H1 (cell line): ENCODE data around the gene HES3. TPM values are rescaled to one million over a fixed set of nuclear protein-coding genes. Genes with fewer than 3 reads are reported as not detected.

Experiments
- CTCF ChIA-PET: fragments of 300-600 bp; sonication (Branson Sonifier 250); formaldehyde crosslinking; loops from one replicate; lab custom pipeline; 2021; ENCODE audit not compliant: partially characterized antibody; lab: Charles Lee
- POLR2A ChIA-PET: fragments of 300-600 bp; sonication (Branson Sonifier 250); formaldehyde crosslinking; loops from one replicate; lab custom pipeline; 2021; ENCODE audit warnings: inconsistent platforms; ENCODE audit not compliant: partially characterized antibody; lab: Charles Lee
- DNase-seq, 2 experiments: peaks; one replicate each; pipeline versions ENCODE4 v3.0.0 to v3.0.0-alpha.2; 2010 to 2022; ENCODE audit warnings: low spot score in 2 of 2, low read depth in 1 of 2, mixed read lengths in 1 of 2
- FAIRE-seq: peaks from 2 replicates; lab custom pipeline; 2011; peaks lifted over from hg19 to GRCh38; lab: Jason Lieb, UNC
- H2AFZ ChIP-seq: 2 replicates; pipeline ENCODE4 v1.8.1; 2012; ENCODE audit warnings: low read length, inconsistent platforms
- H2AK5ac ChIP-seq: 2 replicates; pipeline ENCODE4 v1.6.1; 2013; ENCODE audit warnings: low read depth, low read length
- H2BK120ac ChIP-seq: replicated peaks from 2 replicates; pipeline ENCODE3; 2013; ENCODE audit warnings: low read depth, low read length, inconsistent platforms
- H2BK12ac ChIP-seq: 2 replicates; pipeline ENCODE4 v1.6.1; 2013; ENCODE audit warnings: low read depth, low read length
- H2BK15ac ChIP-seq: 2 replicates; pipeline ENCODE4 v1.6.1; 2013; ENCODE audit warnings: low read length
- H2BK20ac ChIP-seq: 2 replicates; pipeline ENCODE4 v1.6.1; 2013; ENCODE audit warnings: low read length
- H2BK5ac ChIP-seq: 2 replicates; pipeline ENCODE4 v1.6.1; 2013; ENCODE audit warnings: low read depth, low read length
- H3K14ac ChIP-seq: 2 replicates; pipeline ENCODE4 v1.6.1; 2013; ENCODE audit warnings: inconsistent platforms; ENCODE audit not compliant: insufficient read length
- H3K18ac ChIP-seq: 2 replicates; pipeline ENCODE4 v1.6.1; 2013; ENCODE audit warnings: low read length; ENCODE audit errors: extremely low read depth
- H3K23ac ChIP-seq: 2 replicates; pipeline ENCODE4 v1.6.1; 2013; ENCODE audit warnings: inconsistent platforms; ENCODE audit not compliant: insufficient read length
- H3K23me2 ChIP-seq: 2 replicates; pipeline ENCODE4 v1.6.1; 2013; ENCODE audit warnings: low read depth, low read length
- H3K27ac ChIP-seq: 2 replicates; pipeline ENCODE4 v1.6.1; 2011; ENCODE audit warnings: low read depth, low read length, inconsistent platforms
- H3K27me3 ChIP-seq, 4 experiments: replicated peaks in 1 of 4; 1 replicate in 1 of 4; 2 replicates in 3 of 4; pipeline versions ENCODE4 v1.6.1 to v1.8.1; 2011 to 2013; ENCODE audit warnings: low read length in 3 of 4, mild to moderate bottlenecking in 3 of 4, inconsistent platforms in 2 of 4, mixed read lengths in 2 of 4, moderate library complexity in 1 of 4; ENCODE audit not compliant: control insufficient read depth in 3 of 4, insufficient read depth in 3 of 4; ENCODE audit errors: extremely low read depth in 1 of 4
- H3K36me3 ChIP-seq, 4 experiments: 2 replicates each; pipeline versions ENCODE4 v1.6.1 to v1.8.1; 2011 to 2013; ENCODE audit warnings: mild to moderate bottlenecking in 4 of 4, low read length in 3 of 4, moderate library complexity in 2 of 4, control low read depth in 1 of 4, inconsistent platforms in 1 of 4; ENCODE audit not compliant: insufficient read depth in 4 of 4, control insufficient read depth in 2 of 4
- H3K4ac ChIP-seq: replicated peaks from 2 replicates; pipeline ENCODE3; 2013; ENCODE audit warnings: low read length, low read depth, mixed read lengths, inconsistent platforms; ENCODE audit not compliant: insufficient read length
- H3K4me1 ChIP-seq, 4 experiments: replicated peaks in 1 of 4; 1 replicate in 1 of 4; 2 replicates in 3 of 4; pipeline versions ENCODE4 v1.6.1 to v1.8.1; 2011 to 2013; ENCODE audit warnings: low read length in 3 of 4, inconsistent platforms in 2 of 4, mixed read lengths in 1 of 4; ENCODE audit not compliant: insufficient read depth in 4 of 4, control insufficient read depth in 3 of 4
- H3K4me2 ChIP-seq, 2 experiments: 2 replicates each; pipeline versions ENCODE4 v1.6.1 to v1.8.1; 2011 to 2013; ENCODE audit warnings: low read depth in 2 of 2, low read length in 2 of 2, control low read depth in 1 of 2, inconsistent platforms in 1 of 2, mild to moderate bottlenecking in 1 of 2; ENCODE audit not compliant: insufficient read depth in 1 of 2
- H3K4me3 ChIP-seq, 4 experiments: fragments of 200-600, 300-600 bp in 1 of 4; sonication (generic), shearing (Covaris generic), sonication (Bioruptor Twin) in 1 of 4; 2 replicates each; pipeline versions ENCODE4 v1.5.1 to v1.8.1; 2011 to 2016; ENCODE audit warnings: low read length in 4 of 4, low read depth in 3 of 4, control low read depth in 2 of 4, inconsistent platforms in 2 of 4, mild to moderate bottlenecking in 2 of 4, mixed read lengths in 1 of 4, moderate library complexity in 1 of 4; ENCODE audit not compliant: insufficient read depth in 2 of 4; ENCODE audit errors: extremely low read depth in 1 of 4
- H3K56ac ChIP-seq: replicated peaks from 2 replicates; pipeline ENCODE3; 2013; ENCODE audit warnings: low read depth, mild to moderate bottlenecking, mixed read lengths, low read length, inconsistent platforms; ENCODE audit not compliant: insufficient read length
- H3K79me1 ChIP-seq: 2 replicates; pipeline ENCODE4 v1.6.1; 2013; ENCODE audit warnings: low read depth, low read length, control low read depth
- H3K79me2 ChIP-seq, 2 experiments: 2 replicates each; pipeline versions ENCODE4 v1.6.1 to v1.8.1; 2012 to 2013; ENCODE audit warnings: low read length in 2 of 2, mild to moderate bottlenecking in 2 of 2, inconsistent platforms in 1 of 2; ENCODE audit not compliant: insufficient read depth in 2 of 2, control insufficient read depth in 1 of 2
- H3K9ac ChIP-seq, 4 experiments: replicated peaks in 1 of 4; 1 replicate in 1 of 4; 2 replicates in 3 of 4; pipeline versions ENCODE4 v1.6.1 to v1.8.1; 2011 to 2013; ENCODE audit warnings: low read depth in 3 of 4, low read length in 3 of 4, control low read depth in 2 of 4, mild to moderate bottlenecking in 2 of 4, moderate library complexity in 2 of 4, inconsistent platforms in 1 of 4; ENCODE audit errors: extremely low read depth in 1 of 4
- H3K9me3 ChIP-seq, 2 experiments: 2 replicates each; pipeline versions ENCODE4 v1.6.1 to v1.8.1; 2012 to 2013; ENCODE audit warnings: mild to moderate bottlenecking in 2 of 2, moderate library complexity in 2 of 2, control low read depth in 1 of 2, inconsistent platforms in 1 of 2, low read depth in 1 of 2, low read length in 1 of 2, mixed read lengths in 1 of 2; ENCODE audit not compliant: insufficient read depth in 2 of 2
- H4K20me1 ChIP-seq, 2 experiments: replicated peaks in 1 of 2; 2 replicates each; pipeline versions ENCODE3 to v1.8.1; 2011 to 2013; ENCODE audit warnings: inconsistent platforms in 2 of 2, low read length in 2 of 2, mild to moderate bottlenecking in 1 of 2; ENCODE audit not compliant: insufficient read depth in 2 of 2, control insufficient read depth in 1 of 2
- H4K5ac ChIP-seq: 2 replicates; pipeline ENCODE4 v1.6.1; 2013; ENCODE audit warnings: low read length, low read depth, mixed read lengths, inconsistent platforms; ENCODE audit not compliant: insufficient read length
- H4K8ac ChIP-seq: 2 replicates; pipeline ENCODE4 v1.8.0; 2013; ENCODE audit warnings: mild to moderate bottlenecking, moderate library complexity, low read length, inconsistent platforms; ENCODE audit not compliant: insufficient read depth; ENCODE audit errors: extremely low read depth
- H4K91ac ChIP-seq: replicated peaks from 2 replicates; pipeline ENCODE3; 2013; ENCODE audit warnings: low read length, mixed read lengths, inconsistent platforms; ENCODE audit not compliant: insufficient read length
- BACH1 ChIP-seq: IDR thresholded peaks from 2 replicates; pipeline ENCODE4 v1.6.1; 2012; ENCODE audit warnings: low read length, improper control_type of control experiment
- CTBP2 ChIP-seq: IDR thresholded peaks from 2 replicates; pipeline ENCODE4 v1.7.0; 2011; ENCODE audit warnings: borderline replicate concordance, mild to moderate bottlenecking, moderate library complexity, mixed read lengths, low read length; ENCODE audit not compliant: insufficient read depth, insufficient read length
- EGR1 ChIP-seq: IDR thresholded peaks from 2 replicates; pipeline ENCODE4 v1.6.1; 2011; ENCODE audit warnings: low read depth, low read length, borderline replicate concordance
- JUND ChIP-seq: IDR thresholded peaks from 2 replicates; pipeline ENCODE4 v1.6.1; 2011; ENCODE audit warnings: mild to moderate bottlenecking, improper control_type of control experiment, low read length
- MAFK ChIP-seq: IDR thresholded peaks from 2 replicates; pipeline ENCODE4 v1.6.1; 2012; ENCODE audit warnings: low read depth, mild to moderate bottlenecking, improper control_type of control experiment, low read length
- RBBP5 ChIP-seq: IDR thresholded peaks from 2 replicates; pipeline ENCODE4 v1.7.1; 2012; ENCODE audit warnings: low read depth, mild to moderate bottlenecking, inconsistent platforms, low read length, moderate library complexity, borderline replicate concordance
- SAP30 ChIP-seq: fragments of 300-600 bp; sonication (generic); IDR thresholded peaks from 2 replicates; pipeline ENCODE4 v1.7.1; 2012; ENCODE audit warnings: low read length, moderate library complexity, mild to moderate bottlenecking, inconsistent platforms; ENCODE audit not compliant: insufficient read depth, insufficient replicate concordance
- SP1 ChIP-seq: IDR thresholded peaks from 2 replicates; pipeline ENCODE4 v1.6.1; 2011; ENCODE audit warnings: low read depth, low read length
- SUZ12 ChIP-seq: fragments of 200-600 bp; sonication (generic); IDR thresholded peaks from 2 replicates; pipeline ENCODE4 v1.6.1; 2012; ENCODE audit warnings: mild to moderate bottlenecking, inconsistent platforms, low read length, moderate library complexity, mixed read lengths
- WGBS, 2 experiments: shearing (Covaris generic) in 1 of 2; methylation state at CpG; one replicate each; pipeline versions ENCODE4 v1.1.6 to v1.1.7; 2013 to 2015; ENCODE audit warnings: low lambda C conversion rate in 2 of 2, mixed read lengths in 2 of 2, inconsistent platforms in 1 of 2, low coverage in 1 of 2, missing lambda C conversion rate in 1 of 2; ENCODE audit not compliant: insufficient replicate concordance in 2 of 2, insufficient coverage in 1 of 2, insufficient read length in 1 of 2; ENCODE audit errors: extremely low coverage in 1 of 2, missing lambda C conversion rate in 1 of 2; 5-methylcytosine and 5-hydroxymethylcytosine counted together
- polyA plus RNA-seq, 7 experiments: library from polyadenylated mRNA; depleted of rRNA in 3 of 7; stranded (reverse) in 5 of 7; unstranded in 2 of 7; fragments of >200 nt in 5 of 7; fragments of 200-250 nt in 2 of 7; gene quantifications; 1 replicate in 5 of 7; 2 replicates in 1 of 7; 4 replicates in 1 of 7; pipeline versions ENCODE4 v1.2.1 to v1.2.3, GENCODE V29; 2011 to 2013; ENCODE audit warnings: missing spikeins in 2 of 7, mixed read lengths in 2 of 7
- total RNA-seq: library from RNA; stranded (reverse); fragmentation: NEBNext Ultra II Directional; extraction: Animal tissue kit (Norgen Biotek cat#: 25700); gene quantifications from 2 replicates; pipeline ENCODE4 v1.2.1, GENCODE V29; 2021
- TF ChIP-seq, protein P1 (sequence below): IDR thresholded peaks from 2 replicates; pipeline ENCODE4 v1.6.1; 2012; ENCODE audit warnings: inconsistent platforms

The HES3 gene
- total and polyA plus RNA-seq, 2 of the 8 experiments (the other 6 are each of a cell fraction or from before 2014, with no cell fraction given), result 38.8 to 54.3 TPM

DNA sequence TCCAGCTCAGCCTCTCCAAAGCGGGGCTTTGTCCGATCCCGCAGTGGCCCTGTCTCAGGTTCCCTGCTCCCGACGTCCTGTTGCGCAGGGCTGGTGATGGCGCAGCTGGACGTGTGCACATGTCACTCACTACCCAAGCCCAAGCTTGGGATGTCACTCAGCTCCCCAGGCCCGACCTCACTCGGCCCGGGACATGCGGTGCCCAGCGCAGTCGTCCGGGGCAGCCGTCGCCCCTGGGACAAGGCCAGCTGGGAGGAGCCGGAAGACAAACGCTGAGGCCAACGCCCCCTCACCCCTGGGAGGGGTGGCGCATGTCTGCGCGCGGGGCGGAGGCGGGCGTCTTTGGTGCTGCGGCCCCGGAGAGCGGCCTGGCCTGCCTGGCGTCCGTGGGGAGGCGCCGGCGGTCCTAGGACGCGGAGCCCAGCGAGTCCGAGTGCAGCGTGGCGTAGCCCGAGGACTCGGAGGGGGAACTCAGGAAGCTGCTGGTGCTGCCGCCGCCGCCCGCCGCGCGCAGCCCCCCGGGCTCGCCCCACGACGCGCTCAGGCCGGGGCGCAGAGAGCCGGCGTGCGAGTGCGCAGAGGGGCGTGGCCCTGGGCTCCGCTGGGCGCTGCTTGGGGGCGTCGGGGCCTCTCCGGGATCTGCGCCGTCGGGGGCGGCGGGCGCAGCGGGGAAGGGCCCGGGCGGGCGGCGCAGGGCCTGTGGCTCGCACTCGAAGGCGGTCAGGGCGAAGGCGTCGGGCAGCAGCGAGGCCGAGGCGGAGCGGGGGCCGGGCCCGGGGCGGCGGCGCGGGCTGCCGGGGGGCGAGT lies 5.2 kb downstream of the HES3 start:
- peak overlapping the region; percentile 1 to 54 (median 26); a peak in 7 of 8 replicates for H3K4me3 ChIP-seq
- FAIRE-seq, result no peak
- H2BK15ac ChIP-seq, result peak overlapping the region; percentile 40; the same call in 1 of the 2 replicates
- peaks cover 16 to 43% (median 34%) of the 10 kb centered on the region in 4 experiments for H3K27me3 ChIP-seq
- no peak overlapping the region for H2BK20ac ChIP-seq
- no peaks in the 10 kb centered on the region; a peak in 1 of 8 replicates for H3K36me3 ChIP-seq
- no peak overlapping the region for H2BK120ac ChIP-seq
- no peak overlapping the region for H3K14ac ChIP-seq
- H4K20me1 ChIP-seq, result peaks cover 9 to 31% of the 10 kb centered on the region in 2 experiments
- H3K23me2 ChIP-seq, result peaks cover 16% of the 10 kb centered on the region; the same call in 1 of the 2 replicates
- no peak overlapping the region for H2AK5ac ChIP-seq
- no peak overlapping the region for H2BK5ac ChIP-seq
- CTCF ChIA-PET, result interaction anchor here (0.5 to 19.1 kb wide), 22 partner anchors 9 to 582 kb away, joined by 3 to 353 read pairs (median 7); partner anchors contain the start of genes HES2, ICMT, RNF207 and RPL22
- H2AFZ ChIP-seq, result no peak overlapping the region
- H3K4ac ChIP-seq, result no peak overlapping the region
- POLR2A ChIA-PET, result interaction anchor here (0.7 to 9.3 kb wide), 10 partner anchors 10 to 176 kb away, joined by 3 to 64 read pairs (median 3); partner anchors contain the start of genes GPR153, ICMT and RNF207
- H3K18ac ChIP-seq, result no peak overlapping the region
- no peak overlapping the region; the same call in 1 of the 2 replicates for H4K8ac ChIP-seq
- no peaks in the 10 kb centered on the region for H3K79me1 ChIP-seq
- no peak overlapping the region for H4K91ac ChIP-seq
- DNase-seq, result peak in 1 of 2 experiments; percentile 69
- H3K23ac ChIP-seq, result no peak overlapping the region
- no peak overlapping the region for H3K56ac ChIP-seq
- no peak overlapping the region for H2BK12ac ChIP-seq
- H3K9ac ChIP-seq, result no peak overlapping the region
- H3K4me2 ChIP-seq, result peak overlapping the region; percentile 45 to 82
- no peaks in the 10 kb centered on the region for H3K9me3 ChIP-seq
- 19% methylated on average over 45 of the region's 96 CpGs; no CpG with 5 or more reads in 1 of the 2 experiments for WGBS, 2 experiments
- H4K5ac ChIP-seq, result no peak overlapping the region
- no peaks in the 10 kb centered on the region; a peak in 1 of 4 replicates for H3K79me2 ChIP-seq
- no peak overlapping the region for H3K27ac ChIP-seq
- peaks cover 0 to 20% (median 9%) of the 10 kb centered on the region in 4 experiments; a peak in 5 of 7 replicates for H3K4me1 ChIP-seq
- TF ChIP-seq, protein P1, sequence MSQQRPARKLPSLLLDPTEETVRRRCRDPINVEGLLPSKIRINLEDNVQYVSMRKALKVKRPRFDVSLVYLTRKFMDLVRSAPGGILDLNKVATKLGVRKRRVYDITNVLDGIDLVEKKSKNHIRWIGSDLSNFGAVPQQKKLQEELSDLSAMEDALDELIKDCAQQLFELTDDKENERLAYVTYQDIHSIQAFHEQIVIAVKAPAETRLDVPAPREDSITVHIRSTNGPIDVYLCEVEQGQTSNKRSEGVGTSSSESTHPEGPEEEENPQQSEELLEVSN, result 0 out of 2 replicates have a peak, but pooled peaks have one; percentile 13
- TF ChIP-seq BACH1 (no peak), EGR1 (peak; percentile 37; the same call in 1 of the 2 replicates), JUND (no peak), SAP30 (no peak), CTBP2 (no peak), SUZ12 (no peak; the same call in 1 of the 2 replicates), MAFK (no peak), SP1 (no peak), RBBP5 (no peak)
